Lung microvascular endothelial cell (primary cell): ENCODE data around the gene SUGT1. TPM values are rescaled to one million over a fixed set of nuclear protein-coding genes. Genes with fewer than 3 reads are reported as not detected.

Experiments
- DNase-seq, 2 donors: peaks; one replicate each; pipeline versions ENCODE4 v3.0.0 to v3.0.0-alpha.2; 2010; ENCODE audit warnings: low read depth in 2 of 2
- total RNA-seq: library from RNA; depleted of rRNA; stranded (reverse); fragments of >200 nt; gene quantifications from 2 replicates; pipeline ENCODE4 v1.2.1, GENCODE V29; 2014

Gene SUGT1
- total RNA-seq, 1 donor from 2014 or later, result 27.8 TPM

GRCh38 chr13:52737965-52738364 lies 85.3 kb downstream of the SUGT1 start:
- DNase-seq, result no peak

- peak; percentile 8 to 26 for DNase-seq
Observed at GRCh38 chr13:52738719-52739467, 86.3 kb downstream of the SUGT1 start.

- DNase-seq, result no peak
Observed at GRCh38 chr13:52739468-52740071, 86.9 kb downstream of the SUGT1 start, which contains the start of gene CNMD. CNMD (minus strand) TSS chr13:52739820; CDS start chr13:52739701, 119 bp downstream.

GRCh38 chr13:52743569-52743968 lies 90.9 kb downstream of the SUGT1 start:
- no peak for DNase-seq

GRCh38 chr13:52743988-52744387 lies 91.4 kb downstream of the SUGT1 start:
- no peak for DNase-seq

GRCh38 chr13:52744842-52745375 lies 92.3 kb downstream of the SUGT1 start:
- DNase-seq, result no peak

- no peak for DNase-seq
Observed at GRCh38 chr13:52746141-52746540, 93.5 kb downstream of the SUGT1 start.

GRCh38 chr13:52749419-52749818 lies 96.8 kb downstream of the SUGT1 start:
- DNase-seq, result no peak

Other genes starting within 250 kb of the SUGT1 start
- 39.7 and 77.2 TPM in 2 replicates for gene THSD1, start 246.7 kb upstream of the SUGT1 start, total RNA-seq
- gene VPS36, start 202.2 kb upstream of the SUGT1 start, total RNA-seq, result 13.5 and 26.6 TPM in 2 replicates
- gene CKAP2, start 197.4 kb upstream of the SUGT1 start, total RNA-seq, result 9.5 and 16.8 TPM in 2 replicates
- gene HNRNPA1L2, start 10.4 kb upstream of the SUGT1 start, total RNA-seq, result 2.4 and 2.6 TPM in 2 replicates
- gene CNMD, start 87.0 kb downstream of the SUGT1 start, total RNA-seq, result not detected in 2 replicates
- gene PCDH8, start 195.8 kb downstream of the SUGT1 start, total RNA-seq, result under 0.01 TPM in 1 of 2 replicates, not detected in the other